H9 (cell line): ENCODE results near the gene TMEM140. TPM values are rescaled to one million over a fixed set of nuclear protein-coding genes. Genes with fewer than 3 reads are reported as not detected.

ENCODE experiments used
- DNase-seq: peaks from one replicate; pipeline ENCODE4 v3.0.0-alpha.2; 2017
- H2AFZ ChIP-seq: one replicate; pipeline ENCODE4 v1.6.1; 2013; ENCODE audit warnings: mild to moderate bottlenecking, low read length, control low read depth, moderate library complexity
- H2AK5ac ChIP-seq: 2 replicates; pipeline ENCODE4 v1.6.1; 2013; ENCODE audit warnings: low read length, control low read depth, mixed read lengths; ENCODE audit not compliant: insufficient read length
- H2BK120ac ChIP-seq: one replicate; pipeline ENCODE4 v1.6.1; 2013; ENCODE audit warnings: low read depth, mild to moderate bottlenecking, low read length, control low read depth, inconsistent platforms; ENCODE audit not compliant: poor library complexity, severe bottlenecking
- H2BK12ac ChIP-seq: 2 replicates; pipeline ENCODE4 v1.6.1; 2013; ENCODE audit warnings: low read length, control low read depth, mixed read lengths, low read depth; ENCODE audit not compliant: insufficient read length
- H2BK15ac ChIP-seq: 2 replicates; pipeline ENCODE4 v1.6.1; 2013; ENCODE audit warnings: low read depth, low read length, control low read depth
- H2BK20ac ChIP-seq: one replicate; pipeline ENCODE4 v1.6.1; 2013; ENCODE audit warnings: low read depth, mild to moderate bottlenecking, low read length, control low read depth, inconsistent platforms; ENCODE audit not compliant: poor library complexity, severe bottlenecking
- H2BK5ac ChIP-seq: 2 replicates; pipeline ENCODE4 v1.6.1; 2013; ENCODE audit warnings: low read length, control low read depth, mixed read lengths; ENCODE audit not compliant: insufficient read length
- H3K14ac ChIP-seq: 2 replicates; pipeline ENCODE4 v1.6.1; 2013; ENCODE audit warnings: low read length, control low read depth; ENCODE audit not compliant: insufficient read depth
- H3K18ac ChIP-seq: 2 replicates; pipeline ENCODE4 v1.6.1; 2013; ENCODE audit warnings: low read depth, mild to moderate bottlenecking, mixed read lengths, low read length, control low read depth; ENCODE audit not compliant: insufficient read length
- H3K23ac ChIP-seq: 2 replicates; pipeline ENCODE4 v1.6.1; 2013; ENCODE audit warnings: low read length, control low read depth, mixed read lengths, low read depth; ENCODE audit not compliant: insufficient read length
- H3K23me2 ChIP-seq: 2 replicates; pipeline ENCODE4 v1.6.1; 2013; ENCODE audit warnings: low read depth, mild to moderate bottlenecking, mixed read lengths, low read length, control low read depth; ENCODE audit not compliant: insufficient read length, poor library complexity, severe bottlenecking
- H3K27ac ChIP-seq: 2 replicates; pipeline ENCODE4 v1.5.1; 2013; ENCODE audit warnings: low read length, control low read depth, mixed read lengths, low read depth; ENCODE audit not compliant: insufficient read length
- H3K27me3 ChIP-seq: 2 replicates; pipeline ENCODE4 v1.6.1; 2013; ENCODE audit warnings: low read length, control low read depth, inconsistent platforms; ENCODE audit not compliant: insufficient read depth
- H3K4ac ChIP-seq: 2 replicates; pipeline ENCODE4 v1.6.1; 2013; ENCODE audit warnings: low read depth, mild to moderate bottlenecking, control low read depth, inconsistent platforms, low read length, moderate library complexity
- H3K4me1 ChIP-seq: 2 replicates; pipeline ENCODE4 v1.6.1; 2013; ENCODE audit warnings: low read length, control low read depth, inconsistent platforms; ENCODE audit not compliant: insufficient read depth
- H3K4me2 ChIP-seq: 2 replicates; pipeline ENCODE4 v1.6.1; 2013; ENCODE audit warnings: low read length, control low read depth, mixed read lengths; ENCODE audit not compliant: insufficient read length, insufficient read depth
- H3K56ac ChIP-seq: 2 replicates; pipeline ENCODE4 v1.6.1; 2013; ENCODE audit warnings: low read depth, mild to moderate bottlenecking, mixed read lengths, low read length, control low read depth; ENCODE audit not compliant: insufficient read length
- H3K79me1 ChIP-seq: 2 replicates; pipeline ENCODE4 v1.6.1; 2013; ENCODE audit warnings: low read depth, mild to moderate bottlenecking, moderate library complexity, low read length, control low read depth, inconsistent platforms; ENCODE audit not compliant: insufficient read depth, poor library complexity, severe bottlenecking
- H3K79me2 ChIP-seq: 2 replicates; pipeline ENCODE4 v1.6.1; 2013; ENCODE audit warnings: low read length, control low read depth, inconsistent platforms; ENCODE audit not compliant: insufficient read depth
- H3K9ac ChIP-seq: 2 replicates; pipeline ENCODE4 v1.6.1; 2013; ENCODE audit warnings: low read length, control low read depth, mixed read lengths; ENCODE audit not compliant: insufficient read length; ENCODE audit errors: extremely low read depth
- H3K9me3 ChIP-seq: one replicate; pipeline ENCODE4 v1.6.1; 2013; ENCODE audit warnings: low read depth, low read length, inconsistent platforms; ENCODE audit not compliant: control insufficient read depth
- H3T11ph ChIP-seq: one replicate; pipeline ENCODE4 v1.6.1; 2013; ENCODE audit warnings: mild to moderate bottlenecking, low read length, control low read depth, inconsistent platforms
- H4K20me1 ChIP-seq: one replicate; pipeline ENCODE4 v1.6.1; 2013; ENCODE audit not compliant: control insufficient read depth, insufficient read length, insufficient read depth
- H4K5ac ChIP-seq: 2 replicates; pipeline ENCODE4 v1.6.1; 2013; ENCODE audit warnings: low read depth, mild to moderate bottlenecking, mixed read lengths, low read length, control low read depth; ENCODE audit not compliant: insufficient read length
- H4K8ac ChIP-seq: replicated peaks from 2 replicates; pipeline ENCODE4 v1.6.1; 2013; ENCODE audit warnings: low read length, control low read depth, mixed read lengths, low read depth; ENCODE audit not compliant: insufficient read length
- H4K91ac ChIP-seq: 2 replicates; pipeline ENCODE4 v1.6.1; 2013; ENCODE audit warnings: low read depth, mild to moderate bottlenecking, moderate library complexity, mixed read lengths, low read length, control low read depth; ENCODE audit not compliant: insufficient read length
- H3K27ac Mint-ChIP-seq, 3 experiments: 2 replicates in 2 of 3; 3 replicates in 1 of 3; pipeline ENCODE4 v1.8.0; 2020 to 2021; ENCODE audit warnings: mixed read lengths in 3 of 3, mild to moderate bottlenecking in 1 of 3, moderate library complexity in 1 of 3
- H3K27me3 Mint-ChIP-seq: 2 replicates; pipeline ENCODE4 v1.8.0; 2021; ENCODE audit warnings: low read depth, mild to moderate bottlenecking, moderate library complexity, mixed read lengths
- H3K36me3 Mint-ChIP-seq, 3 experiments: 2 replicates in 2 of 3; 3 replicates in 1 of 3; pipeline ENCODE4 v1.8.0; 2020 to 2021; ENCODE audit warnings: low read depth in 3 of 3, mixed read lengths in 3 of 3; ENCODE audit not compliant: insufficient read depth in 1 of 3
- H3K4me1 Mint-ChIP-seq, 2 experiments: 2 replicates each; pipeline ENCODE4 v1.8.0; 2020; ENCODE audit warnings: mixed read lengths in 2 of 2
- H3K4me3 Mint-ChIP-seq, 2 experiments: 2 replicates in 1 of 2; 3 replicates in 1 of 2; pipeline ENCODE4 v1.8.0; 2020 to 2021; ENCODE audit warnings: mild to moderate bottlenecking in 2 of 2, mixed read lengths in 2 of 2, moderate library complexity in 1 of 2
- H3K9me3 Mint-ChIP-seq, 2 experiments: 2 replicates in 1 of 2; 3 replicates in 1 of 2; pipeline ENCODE4 v1.8.0; 2020; ENCODE audit warnings: mild to moderate bottlenecking in 2 of 2, mixed read lengths in 2 of 2, moderate library complexity in 1 of 2
- WGBS: extraction: QIAGEN DNeasy Blood & Tissue Kit; methylation state at CpG from one replicate; pipeline ENCODE4 v1.1.7; 2013; ENCODE audit warnings: missing lambda C conversion rate, low lambda C conversion rate, mixed read lengths; ENCODE audit not compliant: insufficient read length; ENCODE audit errors: extremely low coverage; 5-methylcytosine and 5-hydroxymethylcytosine counted together
- total RNA-seq: library from RNA; stranded (reverse); gene quantifications from 2 replicates; pipeline ENCODE4 v1.2.1, GENCODE V29; 2021
- TF ChIP-seq, protein P1 (sequence below): fragments of 200-600 bp; sonication (generic); conservative IDR thresholded peaks from 3 replicates; pipeline ENCODE4 v1.8.0; 2021; ENCODE audit warnings: antibody characterized with exemption, mild to moderate bottlenecking

TMEM140 gene
- total RNA-seq, 1 experiment from 2014 or later: not detected

DNA sequence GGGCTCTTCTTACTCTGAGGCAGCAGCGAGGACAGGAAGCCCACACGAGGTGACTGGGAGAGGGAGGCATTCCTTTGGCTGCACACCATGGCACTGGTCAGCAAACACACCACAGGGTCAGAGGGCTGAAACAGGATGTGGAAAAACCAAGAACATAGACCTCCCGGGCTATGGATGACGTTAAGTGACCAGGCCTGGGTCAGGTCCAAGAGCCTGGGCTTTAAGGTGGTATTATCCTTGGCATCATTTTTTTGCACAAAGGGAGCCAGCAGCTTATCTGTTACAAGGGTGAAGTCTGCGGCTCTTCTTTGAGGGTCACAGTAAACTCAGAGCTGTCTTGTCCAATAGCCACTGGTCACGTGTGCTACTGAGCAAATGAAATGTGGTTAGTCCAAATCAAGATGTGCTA lies 56.5 kb downstream of the TMEM140 start:
- no peaks in the 10 kb centered on the region for H3K79me2 ChIP-seq
- H4K20me1 ChIP-seq: no peaks in the 10 kb centered on the region
- Mint-ChIP-seq H3K27ac (no peak overlapping the region), H3K4me1 (peaks cover 0 to 10% of the 10 kb centered on the region in 2 experiments; a peak in 3 of 4 replicates), H3K27me3 (no peaks in the 10 kb centered on the region), H3K36me3 (peaks cover 3 to 24% (median 8%) of the 10 kb centered on the region in 3 experiments; a peak in 6 of 7 replicates), H3K9me3 (no peaks in the 10 kb centered on the region), H3K4me3 (no peak overlapping the region)
- no peak overlapping the region for H2BK120ac ChIP-seq
- no peaks in the 10 kb centered on the region for H3K4me1 ChIP-seq
- no peak overlapping the region for H3K9ac ChIP-seq
- no peaks in the 10 kb centered on the region for H3K23me2 ChIP-seq
- no peak overlapping the region for H2BK20ac ChIP-seq
- no peak for DNase-seq
- no peak overlapping the region for H3K56ac ChIP-seq
- no peak overlapping the region for H3K18ac ChIP-seq
- H3T11ph ChIP-seq: no peak overlapping the region
- TF ChIP-seq, protein P1, sequence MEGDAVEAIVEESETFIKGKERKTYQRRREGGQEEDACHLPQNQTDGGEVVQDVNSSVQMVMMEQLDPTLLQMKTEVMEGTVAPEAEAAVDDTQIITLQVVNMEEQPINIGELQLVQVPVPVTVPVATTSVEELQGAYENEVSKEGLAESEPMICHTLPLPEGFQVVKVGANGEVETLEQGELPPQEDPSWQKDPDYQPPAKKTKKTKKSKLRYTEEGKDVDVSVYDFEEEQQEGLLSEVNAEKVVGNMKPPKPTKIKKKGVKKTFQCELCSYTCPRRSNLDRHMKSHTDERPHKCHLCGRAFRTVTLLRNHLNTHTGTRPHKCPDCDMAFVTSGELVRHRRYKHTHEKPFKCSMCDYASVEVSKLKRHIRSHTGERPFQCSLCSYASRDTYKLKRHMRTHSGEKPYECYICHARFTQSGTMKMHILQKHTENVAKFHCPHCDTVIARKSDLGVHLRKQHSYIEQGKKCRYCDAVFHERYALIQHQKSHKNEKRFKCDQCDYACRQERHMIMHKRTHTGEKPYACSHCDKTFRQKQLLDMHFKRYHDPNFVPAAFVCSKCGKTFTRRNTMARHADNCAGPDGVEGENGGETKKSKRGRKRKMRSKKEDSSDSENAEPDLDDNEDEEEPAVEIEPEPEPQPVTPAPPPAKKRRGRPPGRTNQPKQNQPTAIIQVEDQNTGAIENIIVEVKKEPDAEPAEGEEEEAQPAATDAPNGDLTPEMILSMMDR: no peak
- H2AK5ac ChIP-seq: no peak overlapping the region
- H2BK5ac ChIP-seq: no peak overlapping the region
- no CpG with 5 or more reads among the region's 6 CpGs for WGBS
- H3K4ac ChIP-seq: no peak overlapping the region
- H4K8ac ChIP-seq: no peak overlapping the region
- H2AFZ ChIP-seq: no peak overlapping the region
- H3K9me3 ChIP-seq: no peaks in the 10 kb centered on the region
- H4K5ac ChIP-seq: no peak overlapping the region
- H3K79me1 ChIP-seq: no peaks in the 10 kb centered on the region
- no peak overlapping the region for H2BK12ac ChIP-seq
- no peak overlapping the region for H3K23ac ChIP-seq
- no peak overlapping the region for H3K4me2 ChIP-seq
- no peak overlapping the region for H2BK15ac ChIP-seq
- no peak overlapping the region for H3K27ac ChIP-seq
- no peaks in the 10 kb centered on the region for H3K27me3 ChIP-seq
- no peak overlapping the region for H3K14ac ChIP-seq
- H4K91ac ChIP-seq: no peak overlapping the region
